ENCODE results near the gene FBLN7. TPM values are rescaled to one million over a fixed set of nuclear protein-coding genes. Genes with fewer than 3 reads are reported as not detected.

Gene FBLN7
- total and polyA plus RNA-seq, 11 donors, result 0.23 to 2.9 (median 0.49) TPM; not detected in 1

DNA sequence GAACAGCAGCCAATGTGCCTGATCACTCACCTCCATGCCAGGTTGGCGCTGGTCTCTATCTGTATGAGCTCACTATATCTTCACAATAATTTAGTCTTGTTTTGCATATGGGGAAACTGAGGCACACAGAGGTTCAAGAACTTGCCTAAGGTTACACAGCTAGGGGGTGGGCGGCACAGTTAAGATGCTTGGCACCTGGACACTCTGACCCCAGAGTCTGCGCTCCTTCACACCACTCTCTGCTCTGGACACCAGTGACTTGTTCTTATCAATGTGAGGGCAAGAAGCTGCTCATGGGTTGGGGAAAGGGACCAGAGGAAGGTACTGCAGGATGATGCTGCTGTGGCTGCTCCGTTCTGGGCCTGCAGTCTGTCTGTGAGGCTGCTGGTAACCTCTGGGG is 27.1 kb downstream of the FBLN7 start:
- WGBS, 4 donors, result 92 to 96% (median 96%) methylated on average over 3 to 4 of the region's 4 CpGs
- TF ChIP-seq, protein P1, sequence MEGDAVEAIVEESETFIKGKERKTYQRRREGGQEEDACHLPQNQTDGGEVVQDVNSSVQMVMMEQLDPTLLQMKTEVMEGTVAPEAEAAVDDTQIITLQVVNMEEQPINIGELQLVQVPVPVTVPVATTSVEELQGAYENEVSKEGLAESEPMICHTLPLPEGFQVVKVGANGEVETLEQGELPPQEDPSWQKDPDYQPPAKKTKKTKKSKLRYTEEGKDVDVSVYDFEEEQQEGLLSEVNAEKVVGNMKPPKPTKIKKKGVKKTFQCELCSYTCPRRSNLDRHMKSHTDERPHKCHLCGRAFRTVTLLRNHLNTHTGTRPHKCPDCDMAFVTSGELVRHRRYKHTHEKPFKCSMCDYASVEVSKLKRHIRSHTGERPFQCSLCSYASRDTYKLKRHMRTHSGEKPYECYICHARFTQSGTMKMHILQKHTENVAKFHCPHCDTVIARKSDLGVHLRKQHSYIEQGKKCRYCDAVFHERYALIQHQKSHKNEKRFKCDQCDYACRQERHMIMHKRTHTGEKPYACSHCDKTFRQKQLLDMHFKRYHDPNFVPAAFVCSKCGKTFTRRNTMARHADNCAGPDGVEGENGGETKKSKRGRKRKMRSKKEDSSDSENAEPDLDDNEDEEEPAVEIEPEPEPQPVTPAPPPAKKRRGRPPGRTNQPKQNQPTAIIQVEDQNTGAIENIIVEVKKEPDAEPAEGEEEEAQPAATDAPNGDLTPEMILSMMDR (IDR thresholded peaks at IDR 0.05), result no peak
- TF ChIP-seq POLR2A (IDR thresholded peaks at IDR 0.05), result no peak
- no peaks in the 10 kb centered on the region for H3K4me1 ChIP-seq
- no peak overlapping the region for H3K4me3 ChIP-seq
- H3K27me3 ChIP-seq, result no peaks in the 10 kb centered on the region
- DNase-seq (no peak), ATAC-seq (no peak)
- intact Hi-C loops (cut with DNase I), result no loop called here
- H3K36me3 ChIP-seq, result no peaks in the 10 kb centered on the region
- no peak overlapping the region for H3K27ac ChIP-seq
- H3K9me3 ChIP-seq, result no peaks in the 10 kb centered on the region

DNA sequence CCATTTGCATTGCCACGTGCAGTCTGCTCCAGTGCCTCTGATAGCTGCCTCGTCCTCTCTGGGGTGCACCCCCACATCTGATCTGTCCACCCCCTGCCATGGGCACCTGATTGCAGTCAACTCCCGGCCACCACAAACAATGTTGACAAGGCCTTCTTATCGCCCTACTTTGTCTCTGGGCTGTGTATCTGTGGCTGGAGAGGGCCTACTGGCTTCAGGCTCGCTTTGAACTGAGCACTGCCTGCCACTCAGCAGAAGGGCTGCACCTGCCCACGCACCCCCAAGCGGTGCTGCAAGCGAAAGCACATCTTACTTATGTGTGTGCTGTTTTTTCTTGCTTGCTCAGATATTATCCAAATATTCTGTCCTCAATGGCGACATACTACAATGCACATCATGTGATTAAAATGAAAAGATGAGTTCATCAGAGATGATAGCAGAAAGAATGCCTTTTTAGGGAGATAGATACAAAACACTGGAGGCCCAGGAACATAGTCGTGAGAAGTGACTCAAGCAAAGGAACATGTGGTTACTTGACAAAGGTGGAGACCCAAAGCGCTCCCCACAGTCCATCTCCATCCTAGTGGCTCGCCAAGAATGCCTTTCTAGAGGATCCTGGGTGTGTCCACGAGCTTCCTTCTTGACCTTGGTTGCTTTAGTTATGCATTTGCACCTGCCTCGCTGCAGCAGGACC is 28.8 kb downstream of the FBLN7 start:
- WGBS, 4 donors, result 75 to 85% (median 79%) methylated on average over 13 to 14 of the region's 14 CpGs
- H3K4me3 ChIP-seq, result no peak overlapping the region
- no peak overlapping the region for H3K27ac ChIP-seq
- H3K9me3 ChIP-seq, result no peaks in the 10 kb centered on the region
- no peak for DNase-seq
- no peak for ATAC-seq
- H3K27me3 ChIP-seq, result no peaks in the 10 kb centered on the region
- intact Hi-C loops (cut with DNase I), result no loop called here
- H3K4me1 ChIP-seq, result no peaks in the 10 kb centered on the region
- no peak for TF ChIP-seq POLR2A (IDR thresholded peaks at IDR 0.05)
- TF ChIP-seq, protein P1 (IDR thresholded peaks at IDR 0.05), result no peak
- H3K36me3 ChIP-seq, result no peaks in the 10 kb centered on the region

DNA sequence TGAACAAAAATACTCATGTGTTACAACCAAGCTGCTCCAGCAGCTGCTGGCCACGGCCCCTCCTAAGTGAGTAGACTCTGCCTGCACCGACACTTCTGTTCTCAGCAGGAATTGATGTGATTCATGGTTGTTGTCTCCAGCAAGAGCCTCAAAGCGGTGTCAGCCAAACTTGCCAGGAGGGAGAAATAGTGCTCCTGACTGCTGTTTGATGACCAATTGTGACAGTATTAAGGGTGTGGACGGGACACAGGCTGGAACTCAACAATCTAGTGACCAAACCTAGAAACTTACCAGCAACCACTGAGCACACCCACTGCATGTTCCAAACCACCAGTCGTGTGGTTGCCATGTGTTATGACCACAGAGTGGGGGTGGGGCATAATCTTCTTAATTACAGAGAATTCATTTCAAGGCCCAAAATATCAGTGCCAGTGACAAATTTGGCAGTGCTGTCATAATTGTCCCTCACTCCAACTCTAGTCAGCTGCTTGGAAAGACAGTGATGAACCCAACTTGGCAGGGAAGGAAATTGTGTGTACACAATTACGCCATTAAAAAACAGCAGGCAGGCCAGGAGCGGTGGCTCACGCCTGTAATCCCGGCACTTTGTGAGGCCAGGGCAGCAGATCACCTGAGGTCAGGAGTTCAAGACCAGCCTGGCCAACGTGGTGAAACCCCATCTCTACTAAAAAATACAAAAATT is 30.4 kb downstream of the FBLN7 start:
- Histone ChIP-seq H3K27ac (no peak overlapping the region), H3K36me3 (no peaks in the 10 kb centered on the region), H3K9me3 (no peaks in the 10 kb centered on the region), H3K27me3 (no peaks in the 10 kb centered on the region), H3K4me3 (no peak overlapping the region), H3K4me1 (no peaks in the 10 kb centered on the region)
- TF ChIP-seq POLR2A (IDR thresholded peaks at IDR 0.05), result no peak
- TF ChIP-seq, protein P1 (IDR thresholded peaks at IDR 0.05), result no peak
- intact Hi-C loops (cut with DNase I), result no loop called here
- WGBS, 4 donors, result 90 to 94% (median 93%) methylated on average over 10 of the region's 10 CpGs
- no peak for ATAC-seq
- DNase-seq, result no peak

DNA sequence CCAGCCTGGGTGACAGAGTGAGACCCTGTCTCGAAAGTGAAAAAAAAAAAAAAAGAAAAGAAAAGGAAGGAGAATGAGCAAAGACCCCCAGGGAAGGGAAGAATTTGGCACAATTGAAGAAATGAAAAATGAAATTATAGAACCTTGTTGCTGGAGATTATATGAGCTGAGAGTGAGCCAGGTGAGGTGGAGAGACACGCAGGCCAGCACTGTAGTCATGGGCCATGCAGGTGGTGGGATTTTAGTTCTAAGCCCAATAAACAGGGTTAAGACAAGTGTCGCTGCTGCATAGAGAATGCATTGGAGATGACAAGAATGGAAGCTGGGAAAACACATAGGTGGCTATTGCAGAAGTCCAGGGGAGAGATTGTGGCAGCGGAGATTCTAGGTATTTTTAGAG is 32.3 kb downstream of the FBLN7 start:
- 93 to 96% (median 95%) methylated on average over 4 of the region's 4 CpGs for WGBS, 4 donors
- Histone ChIP-seq H3K4me1 (no peaks in the 10 kb centered on the region), H3K27ac (no peak overlapping the region), H3K36me3 (no peaks in the 10 kb centered on the region), H3K4me3 (no peak overlapping the region), H3K9me3 (no peaks in the 10 kb centered on the region), H3K27me3 (no peaks in the 10 kb centered on the region)
- no peak for TF ChIP-seq POLR2A (IDR thresholded peaks at IDR 0.05)
- TF ChIP-seq, protein P1 (IDR thresholded peaks at IDR 0.05), result no peak
- ATAC-seq, result no peak
- intact Hi-C loops (cut with DNase I), result no loop called here
- DNase-seq, result no peak

Measured in heart left ventricle (tissue), 16 donors.